ENCODE results near the gene TMED7. TPM values are rescaled to one million over a fixed set of nuclear protein-coding genes. Genes with fewer than 3 reads are reported as not detected.
A peak's percentile ranks its signal among the peaks of the same experiment; 100 is the strongest.

Gene TMED7
- total RNA-seq, 2 donors from 2014 or later: 127 to 146 TPM

DNA sequence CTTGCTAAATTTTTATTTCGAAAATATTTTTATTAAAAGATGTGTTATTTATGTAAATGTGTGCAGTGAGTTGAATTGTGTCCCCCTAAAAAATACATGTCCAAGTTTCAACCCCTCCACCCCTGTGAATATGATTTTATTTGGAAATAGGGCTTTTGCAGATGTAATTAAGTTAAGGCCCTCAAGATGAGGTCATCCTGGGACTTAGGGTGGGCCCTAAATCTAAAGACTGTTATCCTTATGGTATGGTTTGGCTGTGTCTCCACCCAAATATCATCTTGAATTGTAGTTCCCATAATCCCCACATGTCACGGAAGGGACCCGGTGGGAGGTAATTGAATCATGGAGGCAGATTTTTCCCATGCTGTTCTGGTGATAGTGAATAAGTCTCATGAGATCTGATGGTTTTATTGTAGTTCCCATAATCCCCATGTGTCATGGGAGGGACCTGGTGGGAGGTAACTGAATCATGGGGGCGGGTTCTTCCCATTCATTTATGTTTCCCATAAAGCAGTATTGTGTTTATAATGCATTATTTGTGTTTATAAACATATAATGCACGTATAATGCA is 1.5 kb upstream of the TMED7 start:
- H3K27me3 ChIP-seq: no peaks in the 10 kb centered on the region
- TF ChIP-seq, protein P1, sequence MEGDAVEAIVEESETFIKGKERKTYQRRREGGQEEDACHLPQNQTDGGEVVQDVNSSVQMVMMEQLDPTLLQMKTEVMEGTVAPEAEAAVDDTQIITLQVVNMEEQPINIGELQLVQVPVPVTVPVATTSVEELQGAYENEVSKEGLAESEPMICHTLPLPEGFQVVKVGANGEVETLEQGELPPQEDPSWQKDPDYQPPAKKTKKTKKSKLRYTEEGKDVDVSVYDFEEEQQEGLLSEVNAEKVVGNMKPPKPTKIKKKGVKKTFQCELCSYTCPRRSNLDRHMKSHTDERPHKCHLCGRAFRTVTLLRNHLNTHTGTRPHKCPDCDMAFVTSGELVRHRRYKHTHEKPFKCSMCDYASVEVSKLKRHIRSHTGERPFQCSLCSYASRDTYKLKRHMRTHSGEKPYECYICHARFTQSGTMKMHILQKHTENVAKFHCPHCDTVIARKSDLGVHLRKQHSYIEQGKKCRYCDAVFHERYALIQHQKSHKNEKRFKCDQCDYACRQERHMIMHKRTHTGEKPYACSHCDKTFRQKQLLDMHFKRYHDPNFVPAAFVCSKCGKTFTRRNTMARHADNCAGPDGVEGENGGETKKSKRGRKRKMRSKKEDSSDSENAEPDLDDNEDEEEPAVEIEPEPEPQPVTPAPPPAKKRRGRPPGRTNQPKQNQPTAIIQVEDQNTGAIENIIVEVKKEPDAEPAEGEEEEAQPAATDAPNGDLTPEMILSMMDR (IDR thresholded peaks at IDR 0.05): no peak
- no peaks in the 10 kb centered on the region for H3K9me3 ChIP-seq
- H3K4me3 ChIP-seq: no peak overlapping the region
- no peaks in the 10 kb centered on the region for H3K36me3 ChIP-seq
- no peak for DNase-seq
- peaks cover 10% of the 10 kb centered on the region for H3K4me1 ChIP-seq
- no peak overlapping the region for H3K9ac ChIP-seq (ENCODE audit: low read depth in 2 of 2, low read length in 2 of 2)
- H3K27ac ChIP-seq: no peak overlapping the region
- intact Hi-C loops (cut with DNase I): no loop called here

DNA sequence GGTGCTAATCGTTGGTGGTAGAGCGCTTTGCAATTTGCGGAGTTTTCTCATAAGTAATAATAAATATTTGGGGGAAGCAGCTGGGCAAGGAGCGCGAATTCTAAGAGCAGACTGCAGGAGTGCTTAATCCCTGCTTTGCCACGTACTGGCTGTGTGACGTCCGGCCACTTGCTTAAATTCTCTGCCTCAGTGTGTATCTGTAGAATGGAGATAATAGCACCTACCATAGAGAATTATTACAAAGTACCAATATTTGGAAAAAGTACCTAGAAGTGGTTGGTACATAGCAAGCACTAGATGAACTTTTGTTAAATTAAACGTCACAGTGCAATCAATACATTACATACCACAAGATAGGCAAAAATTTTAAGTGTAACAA is 598 bp upstream of the TMED7 start:
- peak overlapping the region; percentile 31 to 58 for H3K9ac ChIP-seq (ENCODE audit: low read depth in 2 of 2, low read length in 2 of 2)
- no peaks in the 10 kb centered on the region for H3K27me3 ChIP-seq
- intact Hi-C loops (cut with DNase I): no loop called here
- H3K36me3 ChIP-seq: no peaks in the 10 kb centered on the region
- no peak for DNase-seq
- no peaks in the 10 kb centered on the region for H3K9me3 ChIP-seq
- H3K4me3 ChIP-seq: peak overlapping the region; percentile 87
- peaks cover 12% of the 10 kb centered on the region for H3K4me1 ChIP-seq
- peak overlapping the region; percentile 91 for H3K27ac ChIP-seq
- TF ChIP-seq, protein P1 (IDR thresholded peaks at IDR 0.05): no peak

DNA sequence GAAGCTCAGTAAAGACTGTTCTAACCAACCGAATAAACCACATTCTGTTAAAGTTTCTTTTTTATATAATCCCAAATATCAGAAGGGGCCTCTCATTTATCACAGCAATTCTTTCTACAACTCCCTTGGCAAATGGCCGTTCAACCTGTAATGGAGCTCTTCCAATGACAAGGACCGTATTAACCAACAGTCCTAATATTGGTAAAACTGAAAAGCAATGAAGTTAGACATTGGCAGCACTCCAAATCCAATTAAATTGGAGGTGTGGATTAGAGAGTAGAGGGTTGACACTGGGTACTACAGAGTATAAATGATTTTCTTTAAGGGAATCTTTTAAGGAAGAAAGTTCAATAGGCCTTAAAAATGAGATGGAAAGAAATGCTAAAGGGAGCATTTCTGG is 842 bp downstream of the TMED7 start:
- peak overlapping the region; percentile 95 to 98 for H3K9ac ChIP-seq (ENCODE audit: low read depth in 2 of 2, low read length in 2 of 2)
- TF ChIP-seq, protein P1 (IDR thresholded peaks at IDR 0.05): no peak
- no peak for DNase-seq
- no peaks in the 10 kb centered on the region for H3K9me3 ChIP-seq
- intact Hi-C loops (cut with DNase I): loop anchor here (5.0 kb wide), 1 partner anchor 217 kb away; the partner anchor contains the start of genes AP3S1 and ATG12
- H3K27me3 ChIP-seq: no peaks in the 10 kb centered on the region
- peak overlapping the region; percentile 87 for H3K4me3 ChIP-seq
- H3K4me1 ChIP-seq: peaks cover 12% of the 10 kb centered on the region
- no peaks in the 10 kb centered on the region for H3K36me3 ChIP-seq
- peak overlapping the region; percentile 91 for H3K27ac ChIP-seq

DNA sequence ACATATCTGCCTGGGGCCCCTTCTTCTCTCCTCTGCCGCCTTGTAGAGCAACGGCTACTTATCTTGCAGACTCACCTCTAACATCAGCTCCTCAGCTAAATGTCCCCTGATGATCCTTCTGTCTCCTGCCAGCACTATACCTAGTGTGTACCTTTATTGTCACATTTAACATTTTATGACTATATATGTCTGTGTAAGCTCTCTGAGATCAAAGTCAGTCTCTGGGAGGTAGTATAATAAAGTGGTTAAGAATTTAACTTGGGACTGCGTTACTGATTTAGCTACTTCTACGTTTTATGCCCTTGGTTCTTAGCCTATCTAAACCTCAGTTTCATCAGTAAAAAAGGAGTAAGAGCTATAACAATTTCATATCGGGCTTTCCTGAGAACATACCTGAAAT is 2.2 kb downstream of the TMED7 start:
- intact Hi-C loops (cut with DNase I): loop anchor here (5.0 kb wide), 1 partner anchor 219 kb away; the partner anchor contains the start of genes AP3S1 and ATG12
- no peaks in the 10 kb centered on the region for H3K27me3 ChIP-seq

DNA sequence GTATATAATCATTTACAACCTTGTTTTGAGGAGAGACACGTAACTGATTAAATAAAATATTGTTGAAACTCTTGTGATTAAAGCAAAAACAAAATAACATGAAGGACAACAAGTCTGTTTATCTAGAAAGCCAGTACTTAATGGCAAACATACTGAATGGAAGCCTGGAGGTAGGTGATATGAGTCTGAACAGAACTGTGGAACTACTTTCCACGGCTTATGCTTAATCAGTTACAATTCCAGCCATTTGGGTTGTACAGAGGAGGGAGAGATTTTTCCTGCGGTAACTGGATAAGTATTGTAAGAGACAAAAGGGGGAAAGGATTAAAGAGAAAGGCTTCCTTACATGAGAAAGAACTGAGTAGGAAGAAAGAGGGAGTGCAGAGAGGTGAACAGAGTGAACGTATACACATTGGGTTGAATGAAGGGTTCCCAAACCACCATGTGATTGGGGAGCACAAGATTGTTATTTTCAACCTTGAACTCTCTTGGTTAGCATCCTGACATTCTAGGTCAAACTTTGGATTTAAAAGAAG is 4.4 kb downstream of the TMED7 start:
- intact Hi-C loops (cut with DNase I): loop anchor here (5.0 kb wide), 1 partner anchor 221 kb away; the partner anchor contains the start of genes AP3S1 and ATG12
- H3K9me3 ChIP-seq: no peaks in the 10 kb centered on the region
- no peaks in the 10 kb centered on the region for H3K36me3 ChIP-seq
- no peak overlapping the region for H3K9ac ChIP-seq (ENCODE audit: low read depth in 2 of 2, low read length in 2 of 2)
- no peak for DNase-seq
- no peaks in the 10 kb centered on the region for H3K27me3 ChIP-seq
- H3K27ac ChIP-seq: no peak overlapping the region
- no peak overlapping the region for H3K4me3 ChIP-seq
- peaks cover 12% of the 10 kb centered on the region for H3K4me1 ChIP-seq
- TF ChIP-seq, protein P1 (IDR thresholded peaks at IDR 0.05): no peak

More for the DNA sequence above, 2.2 kb downstream of the TMED7 start:
- Histone ChIP-seq H3K27ac (peak overlapping the region; percentile 91), H3K4me1 (peaks cover 12% of the 10 kb centered on the region), H3K9me3 (no peaks in the 10 kb centered on the region), H3K4me3 (peak overlapping the region; percentile 87), H3K9ac (ENCODE audit: low read depth in 2 of 2, low read length in 2 of 2) (peak overlapping the region in 1 of 2 donors; percentile 95), H3K36me3 (no peaks in the 10 kb centered on the region)
- TF ChIP-seq, protein P1 (IDR thresholded peaks at IDR 0.05): no peak
- no peak for DNase-seq

Measured in colonic mucosa (tissue), 4 donors.